HL-60/S4 treated with retinoic acid at 250 ng/mL for 4 days and 3 days (cell line): Measurements from ENCODE around the gene LYPD8.

Source experiments
- in situ Hi-C: fragments of 300-500 bp; cut with MboI; formaldehyde crosslinking; loops from 2 replicates; pipeline ENCODE4 v1.7.0; 2022; ENCODE audit warnings: low sequenced_read_pairs

The LYPD8 gene

GRCh38 chr1:248758352-248758751 lies 2.8 kb upstream of the LYPD8 start:
- in situ Hi-C loops = no loop called here

GRCh38 chr1:248757784-248758195 lies 2.2 kb upstream of the LYPD8 start:
- in situ Hi-C loops = no loop called here

- in situ Hi-C loops = no loop called here
Measured at GRCh38 chr1:248756636-248757035, 1.1 kb upstream of the LYPD8 start.

- in situ Hi-C loops = no loop called here
Measured at GRCh38 chr1:248756151-248756550, 592 bp upstream of the LYPD8 start.

- in situ Hi-C loops = no loop called here
Measured at GRCh38 chr1:248753708-248754280, 1.8 kb downstream of the LYPD8 start.

- in situ Hi-C loops = no loop called here
Measured at GRCh38 chr1:248753029-248753594, 2.4 kb downstream of the LYPD8 start.

- in situ Hi-C loops = no loop called here
Measured at GRCh38 chr1:248752161-248753028, 3.2 kb downstream of the LYPD8 start.

- in situ Hi-C loops = no loop called here
Measured at GRCh38 chr1:248751635-248752034, 3.9 kb downstream of the LYPD8 start.

GRCh38 chr1:248751142-248751541 lies 4.4 kb downstream of the LYPD8 start:
- in situ Hi-C loops = no loop called here

- in situ Hi-C loops = no loop called here
Measured at GRCh38 chr1:248750496-248750895, 5.1 kb downstream of the LYPD8 start.

GRCh38 chr1:248748211-248748610 lies 7.3 kb downstream of the LYPD8 start:
- in situ Hi-C loops = no loop called here

- in situ Hi-C loops = no loop called here
Measured at GRCh38 chr1:248740876-248741275, 14.7 kb downstream of the LYPD8 start.

- in situ Hi-C loops = no loop called here
Measured at GRCh38 chr1:248739572-248740205, 15.9 kb downstream of the LYPD8 start.

GRCh38 chr1:248737457-248737856 lies 18.1 kb downstream of the LYPD8 start:
- in situ Hi-C loops = no loop called here

GRCh38 chr1:248736977-248737376 lies 18.6 kb downstream of the LYPD8 start:
- in situ Hi-C loops = no loop called here

GRCh38 chr1:248733566-248733965 lies 22.0 kb downstream of the LYPD8 start:
- in situ Hi-C loops = no loop called here

- in situ Hi-C loops = no loop called here
Measured at GRCh38 chr1:248730507-248731335, 24.8 kb downstream of the LYPD8 start.

GRCh38 chr1:248714248-248714647 lies 41.3 kb downstream of the LYPD8 start:
- in situ Hi-C loops = no loop called here

- in situ Hi-C loops = no loop called here
Measured at GRCh38 chr1:248710305-248710900, 45.2 kb downstream of the LYPD8 start.

- in situ Hi-C loops = no loop called here
Measured at GRCh38 chr1:248704606-248705005, 51.0 kb downstream of the LYPD8 start.
